Measurements from ENCODE around the gene ZDHHC14. TPM values are rescaled to one million over a fixed set of nuclear protein-coding genes. Genes with fewer than 3 reads are reported as not detected.

Gene ZDHHC14
- total RNA-seq, 1 donor from 2014 or later: 1.8 TPM

- FAIRE-seq (peak; percentile 64), DNase-seq (ENCODE audit: low read depth) (no peak)
- Histone ChIP-seq H3K4me3 (ENCODE audit: low read depth, low read length) (no peak overlapping the region), H3K36me3 (ENCODE audit: control insufficient read depth, insufficient read depth, low read length) (no peaks in the 10 kb centered on the region), H3K27me3 (ENCODE audit: control insufficient read depth, insufficient read depth, low read length) (no peaks in the 10 kb centered on the region)
- no peak for TF ChIP-seq CTCF (IDR thresholded peaks at IDR 0.05; ENCODE audit: insufficient read depth, low read length, severe bottlenecking)
Observed at GRCh38 chr6:157647261-157647915, 266.4 kb downstream of the ZDHHC14 start.

DNA sequence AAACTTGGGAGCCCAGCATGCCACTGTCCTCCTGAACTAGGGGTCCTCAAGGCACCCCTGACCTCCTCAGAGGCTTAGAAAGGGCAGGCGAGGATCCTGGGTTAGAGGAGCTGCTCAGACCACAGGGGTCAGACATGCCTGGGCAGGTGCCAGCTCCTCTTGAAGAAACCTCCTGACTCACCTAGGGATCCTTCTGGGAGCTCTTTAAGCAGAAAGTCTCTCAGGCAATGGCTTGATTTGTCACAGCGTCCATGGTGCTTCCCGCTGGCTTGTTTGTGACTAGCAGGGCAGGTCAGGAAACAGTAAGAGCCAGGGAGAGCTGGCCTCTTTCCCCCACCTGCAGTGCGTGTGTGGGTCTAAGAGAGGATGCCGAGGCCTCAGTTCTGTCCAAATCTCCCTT is 267.6 kb downstream of the ZDHHC14 start:
- no peak for TF ChIP-seq CTCF (IDR thresholded peaks at IDR 0.05; ENCODE audit: insufficient read depth, low read length, severe bottlenecking)
- peak; percentile 88 for DNase-seq (ENCODE audit: low read depth)
- no peaks in the 10 kb centered on the region for H3K27me3 ChIP-seq (ENCODE audit: control insufficient read depth, insufficient read depth, low read length)
- FAIRE-seq: no peak
- H3K4me3 ChIP-seq (ENCODE audit: low read depth, low read length): no peak overlapping the region
- H3K36me3 ChIP-seq (ENCODE audit: control insufficient read depth, insufficient read depth, low read length): no peaks in the 10 kb centered on the region

DNA sequence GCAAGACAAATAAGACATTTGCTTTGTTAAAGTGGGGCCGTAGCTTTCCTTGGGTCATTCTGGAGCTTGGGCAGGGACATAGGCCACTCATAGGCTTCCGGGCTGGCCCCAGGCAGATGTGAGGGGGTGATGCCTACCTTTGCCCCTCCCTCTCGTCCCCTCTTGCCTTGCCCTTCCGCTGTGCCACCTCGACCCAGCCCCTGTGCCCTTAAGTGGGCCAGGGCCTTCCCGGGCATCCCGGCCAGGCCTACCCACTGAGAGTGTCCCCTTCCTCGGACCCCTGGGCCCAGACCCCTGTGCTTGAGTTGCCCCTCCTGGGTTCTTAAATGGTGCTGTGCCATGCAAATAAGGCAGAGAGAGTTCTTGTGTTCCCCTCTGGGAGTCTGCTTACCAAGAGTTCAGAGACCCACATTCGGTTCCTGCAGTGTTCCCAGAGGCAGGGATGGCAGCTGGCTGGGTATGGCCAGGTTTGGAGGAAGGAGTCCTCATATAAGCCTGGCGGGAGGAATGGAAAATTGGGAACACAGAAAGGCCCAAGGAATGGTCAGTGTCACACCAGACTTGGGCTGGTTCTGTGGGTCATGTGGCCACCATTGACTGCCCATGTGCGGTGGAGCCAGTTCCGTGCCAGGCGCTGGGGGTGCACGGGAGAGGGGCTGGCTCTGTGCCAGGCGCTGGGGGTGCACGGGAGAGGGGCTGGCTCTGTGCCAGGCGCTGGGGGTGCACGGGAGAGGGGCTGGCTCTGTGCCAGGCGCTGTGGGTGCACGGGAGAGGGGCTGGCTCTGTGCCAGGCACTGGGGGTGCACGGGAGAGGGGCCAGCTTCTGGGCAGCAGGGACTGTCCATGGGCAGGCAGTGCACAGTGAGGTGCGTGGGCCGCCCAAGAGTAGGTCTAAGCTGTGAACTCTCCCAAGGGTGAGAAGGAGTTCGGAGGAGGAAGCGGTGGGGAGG is 268.6 kb downstream of the ZDHHC14 start:
- FAIRE-seq (no peak), DNase-seq (ENCODE audit: low read depth) (no peak)
- TF ChIP-seq CTCF (IDR thresholded peaks at IDR 0.05; ENCODE audit: insufficient read depth, low read length, severe bottlenecking): no peak
- Histone ChIP-seq H3K4me3 (ENCODE audit: low read depth, low read length) (no peak overlapping the region), H3K27me3 (ENCODE audit: control insufficient read depth, insufficient read depth, low read length) (no peaks in the 10 kb centered on the region), H3K36me3 (ENCODE audit: control insufficient read depth, insufficient read depth, low read length) (no peaks in the 10 kb centered on the region)

DNA sequence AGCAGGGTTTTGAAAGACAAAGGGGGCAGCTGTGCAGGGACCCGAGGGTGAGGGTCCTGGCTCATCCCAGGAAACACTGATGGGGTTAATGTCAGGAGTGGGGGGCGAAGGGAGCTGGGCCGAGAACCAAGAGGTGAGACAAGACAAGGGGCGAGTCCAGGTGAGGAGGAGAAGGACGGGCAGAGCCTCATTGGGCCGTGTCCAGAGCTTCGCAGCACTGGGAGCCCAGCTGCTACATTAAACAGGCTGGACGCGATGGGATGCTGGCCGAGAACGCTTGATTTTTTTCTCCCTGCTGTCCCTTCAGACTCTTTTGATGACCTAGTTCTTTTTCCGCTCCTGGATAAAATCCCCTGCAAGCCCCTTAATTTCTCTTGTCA is 269.3 kb downstream of the ZDHHC14 start:
- no peaks in the 10 kb centered on the region for H3K36me3 ChIP-seq (ENCODE audit: control insufficient read depth, insufficient read depth, low read length)
- DNase-seq (ENCODE audit: low read depth) (no peak), FAIRE-seq (no peak)
- H3K4me3 ChIP-seq (ENCODE audit: low read depth, low read length): no peak overlapping the region
- H3K27me3 ChIP-seq (ENCODE audit: control insufficient read depth, insufficient read depth, low read length): no peaks in the 10 kb centered on the region
- no peak for TF ChIP-seq CTCF (IDR thresholded peaks at IDR 0.05; ENCODE audit: insufficient read depth, low read length, severe bottlenecking)

DNA sequence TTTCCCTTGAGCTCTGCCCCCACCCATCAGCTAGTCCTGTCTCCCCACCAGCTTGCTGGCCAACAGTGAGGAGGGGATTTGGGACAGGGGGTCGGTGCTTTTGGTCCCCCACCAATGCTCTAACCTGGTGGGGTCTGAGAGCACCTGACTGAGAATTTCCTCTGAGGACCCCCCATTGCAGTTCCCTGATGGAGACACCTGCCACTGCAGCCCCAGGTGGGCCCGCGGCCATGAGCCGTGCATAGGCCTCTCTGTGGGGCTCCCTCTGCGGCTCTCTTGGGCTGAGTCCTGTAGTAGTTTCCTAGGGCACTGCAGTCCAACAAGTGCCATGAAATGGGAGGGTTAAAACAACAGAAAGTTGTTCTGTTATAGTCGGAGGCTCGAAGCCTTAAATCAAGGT is 269.8 kb downstream of the ZDHHC14 start:
- FAIRE-seq (no peak), DNase-seq (ENCODE audit: low read depth) (no peak)
- Histone ChIP-seq H3K4me3 (ENCODE audit: low read depth, low read length) (no peak overlapping the region), H3K27me3 (ENCODE audit: control insufficient read depth, insufficient read depth, low read length) (no peaks in the 10 kb centered on the region), H3K36me3 (ENCODE audit: control insufficient read depth, insufficient read depth, low read length) (no peaks in the 10 kb centered on the region)
- TF ChIP-seq CTCF (IDR thresholded peaks at IDR 0.05; ENCODE audit: insufficient read depth, low read length, severe bottlenecking): no peak

Measured in bronchial epithelial cell (primary cell).